ENCODE data around the gene CCDC12.

CCDC12 gene

GRCh38 chr3:46926871-46927717 is 49.5 kb downstream of the CCDC12 start:
- H3K4me1 Mint-ChIP-seq (ENCODE audit: low read depth in 2 of 2), result peaks cover 63 to 65% of the 10 kb centered on the region in 2 donors

DNA sequence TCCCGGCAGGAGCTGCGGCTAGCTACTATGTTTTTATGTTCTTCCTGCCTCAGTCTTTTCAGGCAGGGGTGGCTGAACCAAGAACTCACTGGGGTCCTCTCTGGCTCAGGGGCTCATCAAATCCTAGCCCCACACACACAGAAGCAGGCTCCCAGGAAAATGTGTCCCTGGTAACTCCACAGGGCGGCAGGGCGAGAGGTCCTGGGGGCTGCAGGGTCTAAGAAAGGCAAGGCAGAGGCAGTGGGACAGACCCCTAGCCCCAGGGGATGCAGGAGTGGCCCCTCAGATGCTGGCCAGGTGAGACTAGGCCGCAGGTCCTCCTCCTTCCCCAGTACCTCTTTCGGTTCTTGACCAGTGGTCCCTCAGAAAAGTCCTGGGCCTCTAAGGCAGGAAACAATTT is 50.1 kb downstream of the CCDC12 start:
- Mint-ChIP-seq H3K9me3 (peaks cover 4 to 13% of the 10 kb centered on the region in 2 donors), H3K4me1 (ENCODE audit: low read depth in 2 of 2) (peaks cover 56 to 58% of the 10 kb centered on the region in 2 donors), H3K36me3 (ENCODE audit: insufficient read depth) (peaks cover 34% of the 10 kb centered on the region), H3K27me3 (no peaks in the 10 kb centered on the region), H3K4me3 (peak overlapping the region; percentile 72 to 75), H3K27ac (peak overlapping the region; percentile 95 to 96)
- DNase-seq, result no peak
- no peak for ATAC-seq (replicated peaks)

More at GRCh38 chr3:46926871-46927717, 49.5 kb downstream of the CCDC12 start:
- peak overlapping the region; percentile 95 to 96 for H3K27ac Mint-ChIP-seq
- ATAC-seq (replicated peaks), result peak; percentile 56
- H3K9me3 Mint-ChIP-seq, result peaks cover 4 to 13% of the 10 kb centered on the region in 2 donors
- H3K27me3 Mint-ChIP-seq, result no peaks in the 10 kb centered on the region
- peak in 1 of 3 experiments; percentile 28 for DNase-seq
- peaks cover 31% of the 10 kb centered on the region for H3K36me3 Mint-ChIP-seq (ENCODE audit: insufficient read depth)
- peak overlapping the region; percentile 72 to 75 for H3K4me3 Mint-ChIP-seq

DNA sequence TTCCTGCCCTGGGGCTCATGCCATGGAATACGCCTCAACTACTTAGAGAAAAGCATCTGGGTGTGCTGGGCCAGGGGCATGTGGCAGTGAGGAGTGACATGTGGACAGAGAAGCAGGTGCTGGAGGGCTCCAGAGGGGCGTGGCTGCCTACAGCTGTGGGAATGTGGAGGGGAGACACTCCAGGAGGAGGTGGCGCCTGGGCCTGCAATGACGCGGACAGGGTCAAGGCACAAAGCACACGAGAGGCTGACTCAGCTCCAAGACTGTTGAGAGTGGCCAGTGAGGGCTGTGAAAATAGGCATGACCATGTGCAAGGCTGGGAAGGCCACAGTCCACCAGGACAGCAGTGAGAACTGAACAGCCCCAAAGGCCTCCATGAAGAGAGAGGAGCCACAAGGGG is 50.5 kb downstream of the CCDC12 start:
- Mint-ChIP-seq H3K4me1 (ENCODE audit: low read depth in 2 of 2) (peaks cover 52 to 54% of the 10 kb centered on the region in 2 donors), H3K27ac (peak overlapping the region; percentile 95 to 96), H3K27me3 (no peaks in the 10 kb centered on the region)

GRCh38 chr3:46925585-46925934 is 51.0 kb downstream of the CCDC12 start:
- no peak for ATAC-seq (replicated peaks)
- Mint-ChIP-seq H3K4me1 (ENCODE audit: low read depth in 2 of 2) (peaks cover 47 to 49% of the 10 kb centered on the region in 2 donors), H3K9me3 (peaks cover 4 to 13% of the 10 kb centered on the region in 2 donors), H3K4me3 (peak overlapping the region; percentile 46 to 72), H3K27ac (peak overlapping the region; percentile 95 to 96), H3K27me3 (no peaks in the 10 kb centered on the region), H3K36me3 (ENCODE audit: insufficient read depth) (peaks cover 43% of the 10 kb centered on the region)
- DNase-seq, result no peak

More for the DNA sequence above, 50.5 kb downstream of the CCDC12 start:
- Mint-ChIP-seq H3K36me3 (ENCODE audit: insufficient read depth) (peaks cover 38% of the 10 kb centered on the region), H3K4me3 (peak overlapping the region; percentile 46 to 72), H3K9me3 (peaks cover 4 to 13% of the 10 kb centered on the region in 2 donors)
- DNase-seq (no peak), ATAC-seq (replicated peaks) (no peak)

- H3K27ac Mint-ChIP-seq, result peak overlapping the region; percentile 95 to 96
- H3K27me3 Mint-ChIP-seq, result no peaks in the 10 kb centered on the region
- peaks cover 45 to 47% of the 10 kb centered on the region in 2 donors for H3K4me1 Mint-ChIP-seq (ENCODE audit: low read depth in 2 of 2)
- ATAC-seq (replicated peaks), result no peak
- H3K4me3 Mint-ChIP-seq, result peak overlapping the region in 1 of 2 donors; percentile 14
- H3K9me3 Mint-ChIP-seq, result peaks cover 4 to 13% of the 10 kb centered on the region in 2 donors
- no peak for DNase-seq
- H3K36me3 Mint-ChIP-seq (ENCODE audit: insufficient read depth), result peaks cover 48% of the 10 kb centered on the region
Measured at GRCh38 chr3:46924921-46925584, 51.5 kb downstream of the CCDC12 start.

DNA sequence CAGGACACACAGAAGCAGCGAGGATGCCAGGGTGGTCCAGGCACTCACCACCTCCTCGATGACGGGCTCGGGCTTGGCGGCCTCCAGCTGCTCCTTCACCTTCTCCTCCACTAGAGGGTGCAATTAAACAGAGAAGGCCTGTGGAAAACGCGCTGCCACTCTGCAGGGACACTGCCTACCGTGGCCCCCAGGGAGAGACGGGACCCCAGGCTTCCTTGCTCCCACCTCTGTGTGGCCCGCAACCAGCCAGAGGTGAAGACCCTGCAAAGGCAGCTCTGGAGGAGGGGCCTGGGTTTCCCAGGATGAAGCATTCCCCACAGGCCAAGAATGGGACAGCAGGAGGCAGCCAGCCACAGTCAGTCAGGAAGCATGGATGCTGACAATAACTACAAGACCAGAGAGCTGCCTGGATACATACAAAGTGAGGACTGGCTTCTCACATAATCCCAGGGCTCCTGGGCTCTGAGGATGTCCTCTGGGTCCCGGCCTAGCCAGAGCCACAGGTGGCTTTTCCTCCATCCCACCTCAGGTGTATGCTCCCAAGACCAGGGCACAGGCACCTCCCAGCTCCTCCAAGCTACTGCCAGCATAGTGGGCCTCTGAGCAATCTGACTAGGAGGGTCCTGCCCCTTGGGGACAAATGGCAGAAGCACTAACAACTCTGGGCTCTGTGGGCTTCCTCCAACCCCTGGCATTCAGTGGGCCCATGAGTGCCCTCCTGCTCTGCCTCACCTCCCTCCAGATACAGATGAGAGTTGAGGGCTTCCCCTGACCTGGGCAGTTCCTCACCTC is 52.8 kb downstream of the CCDC12 start:
- Mint-ChIP-seq H3K4me1 (ENCODE audit: low read depth in 2 of 2) (peaks cover 38% of the 10 kb centered on the region in 2 donors), H3K4me3 (peak overlapping the region in 1 of 2 donors; percentile 53), H3K27ac (peak overlapping the region; percentile 68 to 88), H3K27me3 (no peaks in the 10 kb centered on the region), H3K9me3 (peaks cover 3 to 6% of the 10 kb centered on the region in 2 donors), H3K36me3 (ENCODE audit: insufficient read depth) (peaks cover 56% of the 10 kb centered on the region)
- ATAC-seq (replicated peaks) (peak; percentile 43), DNase-seq (peak; percentile 35 to 44 (median 38))

- Mint-ChIP-seq H3K36me3 (ENCODE audit: insufficient read depth) (peaks cover 59% of the 10 kb centered on the region), H3K4me3 (peak overlapping the region in 1 of 2 donors; percentile 53)
- ATAC-seq (replicated peaks), result no peak
Measured at GRCh38 chr3:46922871-46923558, 53.5 kb downstream of the CCDC12 start.

DNA sequence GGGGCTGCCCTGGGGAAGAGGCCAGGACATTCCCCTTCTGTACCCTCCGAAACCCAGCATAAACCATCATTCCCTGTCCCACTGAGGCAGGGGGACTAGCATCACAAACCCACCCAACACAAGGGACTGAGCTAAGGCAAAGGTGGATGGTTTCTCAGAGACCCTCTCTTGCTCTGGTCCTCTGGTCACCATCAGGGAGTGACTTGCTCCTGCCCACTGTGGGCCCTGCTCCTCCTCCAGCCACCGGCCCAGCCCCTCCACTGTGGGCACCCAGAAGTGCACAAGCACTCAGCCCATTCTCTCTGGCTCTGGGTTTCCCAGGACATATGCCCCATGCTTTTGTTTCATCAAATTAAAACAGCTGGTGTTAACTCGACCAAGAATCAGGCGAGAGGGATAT is 54.1 kb downstream of the CCDC12 start:
- no peak for DNase-seq
- Mint-ChIP-seq H3K4me3 (no peak overlapping the region), H3K27ac (peak overlapping the region in 1 of 2 donors; percentile 68), H3K4me1 (ENCODE audit: low read depth in 2 of 2) (peaks cover 24 to 28% of the 10 kb centered on the region in 2 donors), H3K9me3 (no peaks in the 10 kb centered on the region), H3K36me3 (ENCODE audit: insufficient read depth) (peaks cover 61% of the 10 kb centered on the region), H3K27me3 (no peaks in the 10 kb centered on the region)
- ATAC-seq (replicated peaks), result no peak

More at GRCh38 chr3:46922871-46923558, 53.5 kb downstream of the CCDC12 start:
- no peaks in the 10 kb centered on the region for H3K27me3 Mint-ChIP-seq
- DNase-seq, result no peak
- H3K4me1 Mint-ChIP-seq (ENCODE audit: low read depth in 2 of 2), result peaks cover 30 to 31% of the 10 kb centered on the region in 2 donors
- H3K9me3 Mint-ChIP-seq, result no peaks in the 10 kb centered on the region
- peak overlapping the region; percentile 68 to 88 for H3K27ac Mint-ChIP-seq

DNA sequence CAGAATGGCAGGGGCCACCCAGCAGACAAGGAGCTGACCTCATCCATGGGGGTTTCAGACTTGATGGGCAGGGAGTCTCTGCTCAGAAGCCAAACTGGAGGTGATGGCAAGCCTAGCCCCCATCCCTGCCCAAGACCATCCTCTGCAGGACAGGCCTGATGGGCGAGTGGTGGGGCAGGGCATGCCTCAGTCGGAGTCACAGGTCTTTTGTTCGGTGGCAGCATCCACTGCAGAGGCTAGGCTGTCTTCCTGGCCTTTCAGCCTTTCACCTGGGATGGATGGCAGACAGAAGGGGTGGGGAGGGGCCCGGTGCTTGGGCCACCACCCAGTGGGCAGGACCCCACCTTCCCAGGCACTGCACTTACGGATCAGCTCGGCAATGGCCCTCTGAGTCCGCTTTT is 54.7 kb downstream of the CCDC12 start:
- ATAC-seq (replicated peaks) (no peak), DNase-seq (no peak)
- Mint-ChIP-seq H3K36me3 (ENCODE audit: insufficient read depth) (peaks cover 62% of the 10 kb centered on the region), H3K9me3 (no peaks in the 10 kb centered on the region), H3K27me3 (no peaks in the 10 kb centered on the region), H3K4me1 (ENCODE audit: low read depth in 2 of 2) (peaks cover 22 to 24% of the 10 kb centered on the region in 2 donors), H3K4me3 (no peak overlapping the region), H3K27ac (no peak overlapping the region)

GRCh38 chr3:46921041-46921440 is 55.5 kb downstream of the CCDC12 start:
- Mint-ChIP-seq H3K27ac (peak overlapping the region in 1 of 2 donors; percentile 66), H3K27me3 (no peaks in the 10 kb centered on the region), H3K4me1 (ENCODE audit: low read depth in 2 of 2) (peaks cover 17% of the 10 kb centered on the region in 2 donors), H3K9me3 (no peaks in the 10 kb centered on the region), H3K4me3 (no peak overlapping the region), H3K36me3 (ENCODE audit: insufficient read depth) (peaks cover 60% of the 10 kb centered on the region)
- DNase-seq (no peak), ATAC-seq (replicated peaks) (no peak)

- H3K27ac Mint-ChIP-seq, result peak overlapping the region in 1 of 2 donors; percentile 66
- DNase-seq (no peak), ATAC-seq (replicated peaks) (no peak)
- H3K9me3 Mint-ChIP-seq, result no peaks in the 10 kb centered on the region
- H3K36me3 Mint-ChIP-seq (ENCODE audit: insufficient read depth), result peaks cover 62% of the 10 kb centered on the region
- H3K27me3 Mint-ChIP-seq, result no peaks in the 10 kb centered on the region
- peaks cover 18 to 22% of the 10 kb centered on the region in 2 donors for H3K4me1 Mint-ChIP-seq (ENCODE audit: low read depth in 2 of 2)
- H3K4me3 Mint-ChIP-seq, result no peak overlapping the region
Measured at GRCh38 chr3:46918634-46919033, 57.9 kb downstream of the CCDC12 start.

DNA sequence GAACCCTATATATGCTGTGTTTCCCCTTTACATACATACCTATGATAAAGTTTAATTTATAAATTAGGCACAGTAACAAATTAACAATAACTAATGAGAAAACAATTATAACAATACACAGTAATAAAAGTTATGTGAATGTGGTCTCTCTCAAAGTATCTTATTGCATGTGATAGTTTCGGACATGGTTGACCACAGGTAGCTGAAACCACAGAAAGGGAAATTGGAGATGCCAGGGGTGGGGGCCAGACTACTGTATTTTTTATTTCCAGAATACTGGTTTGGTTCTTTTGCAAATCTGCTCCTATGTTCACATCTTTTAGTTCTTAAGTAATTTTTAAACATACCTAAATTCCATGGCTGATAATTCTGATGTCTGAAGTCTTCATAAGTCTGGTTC is 58.3 kb downstream of the CCDC12 start:
- Mint-ChIP-seq H3K9me3 (no peaks in the 10 kb centered on the region), H3K4me3 (no peak overlapping the region), H3K4me1 (ENCODE audit: low read depth in 2 of 2) (peaks cover 17% of the 10 kb centered on the region in 2 donors), H3K27me3 (no peaks in the 10 kb centered on the region), H3K27ac (peak overlapping the region in 1 of 2 donors; percentile 66), H3K36me3 (ENCODE audit: insufficient read depth) (peaks cover 62% of the 10 kb centered on the region)
- no peak for DNase-seq
- ATAC-seq (replicated peaks), result no peak
